Natural killer cell (primary cell): ENCODE measurements around the gene CPEB2. TPM values are rescaled to one million over a fixed set of nuclear protein-coding genes. Genes with fewer than 3 reads are reported as not detected.

Experiments
- ATAC-seq, 3 donors: fragments of 150-1000 bp in 2 of 3; fragments of 200-7000 bp in 1 of 3; cut with Tn5 transposase; 1 replicate in 1 of 3; 2 replicates in 2 of 3; pipeline ENCODE4 v1.10.0; 2021; ENCODE audit warnings: mild to moderate bottlenecking in 2 of 3, moderate library complexity in 2 of 3
- DNase-seq, 2 donors: peaks; one replicate each; pipeline versions ENCODE4 v3.0.0 to v3.0.0-alpha.2; 2013 to 2021; ENCODE audit warnings: mixed read lengths in 1 of 2
- H3K27ac ChIP-seq: one replicate; pipeline ENCODE4 v1.5.1; 2013; ENCODE audit warnings: mild to moderate bottlenecking, low read length
- H3K27me3 ChIP-seq: one replicate; pipeline ENCODE4 v1.6.1; 2013; ENCODE audit warnings: low read length; ENCODE audit not compliant: control insufficient read depth, insufficient read depth
- H3K36me3 ChIP-seq: one replicate; pipeline ENCODE4 v1.6.1; 2013; ENCODE audit warnings: low read length; ENCODE audit not compliant: control insufficient read depth, insufficient read depth
- H3K4me1 ChIP-seq: one replicate; pipeline ENCODE4 v1.6.1; 2013; ENCODE audit warnings: low read length; ENCODE audit not compliant: control insufficient read depth, insufficient read depth
- H3K4me3 ChIP-seq: one replicate; pipeline ENCODE4 v1.5.1; 2013; ENCODE audit warnings: low read length
- H3K9me3 ChIP-seq: one replicate; pipeline ENCODE4 v1.6.1; 2013; ENCODE audit warnings: low read length; ENCODE audit not compliant: control insufficient read depth, insufficient read depth
- H3K27ac Mint-ChIP-seq, 2 donors: one replicate each; pipeline ENCODE4 v1.8.0; 2022; ENCODE audit warnings: mild to moderate bottlenecking in 2 of 2, mixed read lengths in 2 of 2, moderate library complexity in 1 of 2
- H3K27me3 Mint-ChIP-seq, 2 donors: one replicate each; pipeline ENCODE4 v1.8.0; 2022; ENCODE audit warnings: low read depth in 2 of 2, mixed read lengths in 2 of 2
- H3K36me3 Mint-ChIP-seq: one replicate; pipeline ENCODE4 v1.8.0; 2022; ENCODE audit warnings: mixed read lengths
- H3K4me1 Mint-ChIP-seq, 2 donors: one replicate each; pipeline ENCODE4 v1.8.0; 2022; ENCODE audit warnings: mixed read lengths in 2 of 2
- H3K4me3 Mint-ChIP-seq: one replicate; pipeline ENCODE4 v1.8.0; 2022; ENCODE audit warnings: mild to moderate bottlenecking, moderate library complexity, mixed read lengths
- H3K9me3 Mint-ChIP-seq, 2 donors: one replicate each; pipeline ENCODE4 v1.8.0; 2022; ENCODE audit warnings: mixed read lengths in 2 of 2
- WGBS: methylation state at CpG from one replicate; pipeline ENCODE4 v1.1.7; 2013; ENCODE audit warnings: missing lambda C conversion rate; ENCODE audit not compliant: insufficient coverage; 5-methylcytosine and 5-hydroxymethylcytosine counted together
- intact Hi-C: fragments of 100-400 bp; cut with micrococcal nuclease; formaldehyde crosslinking; loops from one replicate; pipeline ENCODE4 v1.14.2; 2022
- total RNA-seq, 4 donors: library from RNA; stranded (reverse); fragments of 120-200 nt in 1 of 4; gene quantifications; one replicate each; pipeline versions ENCODE4 v1.2.3 to v1.2.4, GENCODE V29; 2013 to 2022
- TF ChIP-seq, protein P1 (sequence below): fragments of 200-600 bp; IDR thresholded peaks from one replicate; pipeline ENCODE4 v1.8.0; 2022; ENCODE audit warnings: antibody characterized with exemption

The CPEB2 gene
- total RNA-seq, 3 donors from 2014 or later (not counting 1 experiment from before 2014, with no cell fraction given), result 24.7 to 32.5 (median 29.0) TPM

DNA sequence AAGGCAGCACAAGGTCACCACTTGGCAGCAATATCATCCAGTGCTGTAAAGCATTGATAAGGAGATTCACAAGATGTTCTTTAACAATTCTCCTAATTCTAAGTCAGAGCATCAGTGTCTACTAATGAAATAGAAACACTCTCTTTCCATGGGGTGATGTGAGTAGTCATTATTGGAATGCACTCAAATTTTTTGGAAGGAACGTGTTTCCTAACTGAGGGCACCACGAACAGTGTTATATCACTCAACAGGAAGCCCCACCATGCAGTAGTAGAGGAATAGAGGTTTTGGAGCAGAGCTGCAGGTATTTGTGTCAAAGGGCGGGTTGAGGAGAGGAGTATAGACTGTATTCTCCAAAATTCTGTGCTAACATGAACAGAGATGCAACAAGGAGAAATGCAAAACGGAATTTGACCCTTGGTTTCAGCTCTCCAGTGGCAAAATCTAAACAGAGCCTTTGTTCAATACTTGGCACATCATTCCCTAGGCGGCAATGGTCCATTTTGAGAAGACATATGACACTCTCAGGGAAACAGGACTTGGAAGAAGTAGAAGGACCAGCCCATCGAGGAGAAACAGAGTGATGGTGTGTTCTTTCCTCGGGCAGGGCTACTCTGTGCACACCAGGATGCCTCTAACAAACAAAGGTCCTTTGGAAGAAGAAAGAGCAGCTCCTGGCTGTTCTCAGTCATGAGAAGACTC lies 98.9 kb downstream of the CPEB2 start:
- DNase-seq (no peak), ATAC-seq (no peak)
- peaks cover 0 to 2% of the 10 kb centered on the region in 2 donors for H3K9me3 Mint-ChIP-seq
- Histone ChIP-seq H3K4me1 (no peaks in the 10 kb centered on the region), H3K27ac (no peak overlapping the region), H3K4me3 (no peak overlapping the region), H3K9me3 (no peaks in the 10 kb centered on the region), H3K27me3 (no peaks in the 10 kb centered on the region), H3K36me3 (no peaks in the 10 kb centered on the region)
- no peaks in the 10 kb centered on the region for H3K36me3 Mint-ChIP-seq
- 84% methylated on average over 7 of the region's 7 CpGs for WGBS
- intact Hi-C loops, result no loop called here
- TF ChIP-seq, protein P1, sequence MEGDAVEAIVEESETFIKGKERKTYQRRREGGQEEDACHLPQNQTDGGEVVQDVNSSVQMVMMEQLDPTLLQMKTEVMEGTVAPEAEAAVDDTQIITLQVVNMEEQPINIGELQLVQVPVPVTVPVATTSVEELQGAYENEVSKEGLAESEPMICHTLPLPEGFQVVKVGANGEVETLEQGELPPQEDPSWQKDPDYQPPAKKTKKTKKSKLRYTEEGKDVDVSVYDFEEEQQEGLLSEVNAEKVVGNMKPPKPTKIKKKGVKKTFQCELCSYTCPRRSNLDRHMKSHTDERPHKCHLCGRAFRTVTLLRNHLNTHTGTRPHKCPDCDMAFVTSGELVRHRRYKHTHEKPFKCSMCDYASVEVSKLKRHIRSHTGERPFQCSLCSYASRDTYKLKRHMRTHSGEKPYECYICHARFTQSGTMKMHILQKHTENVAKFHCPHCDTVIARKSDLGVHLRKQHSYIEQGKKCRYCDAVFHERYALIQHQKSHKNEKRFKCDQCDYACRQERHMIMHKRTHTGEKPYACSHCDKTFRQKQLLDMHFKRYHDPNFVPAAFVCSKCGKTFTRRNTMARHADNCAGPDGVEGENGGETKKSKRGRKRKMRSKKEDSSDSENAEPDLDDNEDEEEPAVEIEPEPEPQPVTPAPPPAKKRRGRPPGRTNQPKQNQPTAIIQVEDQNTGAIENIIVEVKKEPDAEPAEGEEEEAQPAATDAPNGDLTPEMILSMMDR, result no peak
- peaks cover 0 to 7% of the 10 kb centered on the region in 2 donors for H3K27me3 Mint-ChIP-seq
- no peaks in the 10 kb centered on the region for H3K4me1 Mint-ChIP-seq
- no peak overlapping the region for H3K4me3 Mint-ChIP-seq
- no peak overlapping the region for H3K27ac Mint-ChIP-seq

DNA sequence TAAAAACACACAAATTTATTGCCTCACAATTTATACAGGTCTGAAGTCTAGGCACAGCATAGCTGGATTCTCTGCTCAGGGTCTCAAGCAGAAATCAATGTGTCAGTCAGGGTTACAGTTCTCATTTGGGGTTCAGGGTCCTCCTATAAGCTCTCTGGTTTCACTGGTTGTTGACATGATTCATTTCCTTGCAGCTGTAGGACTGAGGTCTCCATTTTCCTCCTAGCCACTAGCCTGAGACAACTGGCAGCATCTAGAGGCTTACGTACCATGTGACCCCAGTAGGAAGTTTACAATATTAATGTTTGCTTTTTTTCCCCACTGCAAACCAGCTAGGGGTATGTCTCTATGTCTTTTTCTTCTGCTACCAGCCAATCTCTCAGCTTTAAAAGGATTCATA lies 102.5 kb downstream of the CPEB2 start:
- Mint-ChIP-seq H3K27me3 (peaks cover 0 to 5% of the 10 kb centered on the region in 2 donors), H3K9me3 (no peaks in the 10 kb centered on the region), H3K27ac (no peak overlapping the region), H3K36me3 (no peaks in the 10 kb centered on the region), H3K4me3 (no peak overlapping the region), H3K4me1 (no peaks in the 10 kb centered on the region)
- Histone ChIP-seq H3K4me3 (no peak overlapping the region), H3K9me3 (no peaks in the 10 kb centered on the region), H3K27ac (no peak overlapping the region), H3K36me3 (no peaks in the 10 kb centered on the region), H3K27me3 (no peaks in the 10 kb centered on the region), H3K4me1 (no peaks in the 10 kb centered on the region)
- DNase-seq, result no peak
- intact Hi-C loops, result no loop called here
- TF ChIP-seq, protein P1, result no peak
- no CpG with 5 or more reads among the region's 1 CpG for WGBS
- no peak for ATAC-seq

DNA sequence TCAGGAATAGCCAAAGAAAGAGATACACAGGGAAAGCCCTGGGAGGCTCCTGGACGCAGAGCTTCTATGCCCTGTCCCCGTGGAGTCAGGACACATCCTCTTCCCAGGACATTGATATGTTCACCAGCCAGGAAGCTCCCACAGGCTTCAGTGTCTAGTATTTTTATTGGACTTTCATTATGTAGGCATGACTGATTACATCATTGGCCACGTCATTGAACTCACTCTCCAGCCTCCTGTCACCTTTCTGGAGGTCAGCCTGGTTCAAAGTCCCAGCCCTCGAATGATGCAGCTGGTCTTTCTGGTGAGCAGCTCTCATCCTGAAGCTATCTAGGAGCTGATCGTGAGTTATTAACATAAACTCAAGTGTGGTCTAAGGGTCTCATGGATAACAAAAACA lies 104.1 kb downstream of the CPEB2 start:
- no peaks in the 10 kb centered on the region for H3K27me3 ChIP-seq
- no peaks in the 10 kb centered on the region for H3K9me3 ChIP-seq
- H3K36me3 ChIP-seq, result no peaks in the 10 kb centered on the region
- DNase-seq (no peak), ATAC-seq (no peak)
- no peak overlapping the region for H3K27ac Mint-ChIP-seq
- no peak overlapping the region for H3K27ac ChIP-seq
- no peaks in the 10 kb centered on the region for H3K4me1 Mint-ChIP-seq
- no peaks in the 10 kb centered on the region for H3K9me3 Mint-ChIP-seq
- intact Hi-C loops, result no loop called here
- H3K36me3 Mint-ChIP-seq, result no peaks in the 10 kb centered on the region
- no peak overlapping the region for H3K4me3 Mint-ChIP-seq
- no peaks in the 10 kb centered on the region for H3K4me1 ChIP-seq
- H3K4me3 ChIP-seq, result no peak overlapping the region
- 76% methylated on average over 5 of the region's 5 CpGs for WGBS
- TF ChIP-seq, protein P1, result no peak
- no peaks in the 10 kb centered on the region for H3K27me3 Mint-ChIP-seq

DNA sequence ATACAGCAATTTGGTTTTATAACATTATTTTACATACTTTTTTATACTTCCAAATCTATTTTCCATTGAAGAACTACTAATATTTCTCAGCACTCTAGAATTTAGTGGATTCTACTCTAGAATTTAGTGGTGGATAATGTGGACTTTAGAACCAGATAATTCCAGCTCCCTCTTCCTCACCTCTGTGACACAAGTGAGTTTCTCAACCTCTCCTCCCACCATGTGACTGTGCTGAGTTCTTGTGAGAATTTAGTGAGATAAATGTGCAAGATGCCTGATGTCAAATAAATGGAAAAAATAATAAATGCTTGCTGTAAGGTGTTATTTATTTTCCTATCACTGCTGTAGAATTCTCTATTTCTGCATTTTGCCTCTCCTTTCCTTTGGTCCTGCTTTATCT lies 107.3 kb downstream of the CPEB2 start:
- TF ChIP-seq, protein P1, result no peak
- no peaks in the 10 kb centered on the region for H3K36me3 Mint-ChIP-seq
- H3K9me3 ChIP-seq, result no peaks in the 10 kb centered on the region
- H3K27me3 Mint-ChIP-seq, result no peaks in the 10 kb centered on the region
- H3K36me3 ChIP-seq, result no peaks in the 10 kb centered on the region
- no peaks in the 10 kb centered on the region for H3K4me1 ChIP-seq
- no peak overlapping the region for H3K4me3 Mint-ChIP-seq
- no peaks in the 10 kb centered on the region for H3K4me1 Mint-ChIP-seq
- H3K4me3 ChIP-seq, result no peak overlapping the region
- no peak for DNase-seq
- H3K27ac ChIP-seq, result no peak overlapping the region
- no peaks in the 10 kb centered on the region for H3K27me3 ChIP-seq
- intact Hi-C loops, result no loop called here
- H3K27ac Mint-ChIP-seq, result no peak overlapping the region
- no peak for ATAC-seq
- H3K9me3 Mint-ChIP-seq, result no peaks in the 10 kb centered on the region
